ENCODE results near the gene DNAL1.
"Not testable (repeated sequence)": the region's sequence is repeated elsewhere in the genome, so short reads cannot be mapped to it uniquely, and the experiment has no call there.

Gene DNAL1

GRCh38 chr14:73644531-73645247 lies at the start of gene DNAL1:
TSS of gene DNAL1 (plus strand) at chr14:73644986. CDS start at chr14:73645040, 54 bp downstream.
- DNase-seq: peak; percentile 94

GRCh38 chr14:73599499-73599898 lies 45.3 kb upstream of the DNAL1 start:
- no peak for DNase-seq

GRCh38 chr14:73602994-73603393 lies 41.8 kb upstream of the DNAL1 start:
- DNase-seq: no peak

DNA sequence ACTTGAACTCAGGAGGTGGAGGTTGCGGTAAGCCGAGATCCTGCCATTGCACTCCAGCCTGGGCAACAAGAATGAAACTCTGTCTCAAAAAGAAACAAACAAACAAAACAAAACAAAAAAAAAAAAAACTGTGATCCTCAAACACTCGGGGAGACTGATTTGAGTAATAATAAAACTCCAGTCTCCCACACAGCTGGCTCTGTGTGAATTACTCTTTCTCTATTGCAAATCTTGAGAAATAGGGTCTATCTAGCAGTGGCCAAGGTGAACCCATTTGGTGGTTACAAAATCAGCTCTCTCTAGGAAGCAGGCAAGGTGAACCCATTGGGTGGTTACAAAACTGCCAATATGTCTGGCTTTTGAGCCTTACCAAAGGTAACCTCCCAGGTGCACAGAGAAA lies 38.5 kb upstream of the DNAL1 start:
- DNase-seq: no peak

GRCh38 chr14:73607241-73607640 lies 37.5 kb upstream of the DNAL1 start:
- DNase-seq: no peak

- DNase-seq: no peak
Observed at GRCh38 chr14:73610687-73611086, 34.1 kb upstream of the DNAL1 start.

GRCh38 chr14:73612339-73613045 lies 32.3 kb upstream of the DNAL1 start, which contains the start of gene ACOT6:
TSS of gene ACOT6 (plus strand) at chr14:73612517. CDS start at chr14:73612572, 55 bp downstream.
- DNase-seq: peak; percentile 53

DNA sequence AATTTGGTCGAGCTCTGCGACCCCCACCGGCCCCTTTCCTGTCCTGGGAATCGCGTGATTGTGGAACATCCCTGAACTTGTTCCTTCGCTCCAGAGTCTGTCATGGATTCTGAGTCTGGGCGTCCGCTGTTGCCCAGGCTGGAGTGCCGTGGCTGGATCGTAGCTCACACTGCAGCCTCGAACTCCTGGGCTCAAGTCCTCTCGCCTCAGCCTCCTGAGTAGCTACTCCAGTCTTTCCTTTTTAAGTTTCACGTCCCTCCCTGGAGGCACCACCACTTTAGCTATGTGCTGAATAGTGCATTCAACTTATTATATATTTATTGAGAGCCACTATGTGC lies 31.8 kb upstream of the DNAL1 start:
- DNase-seq: peak; percentile 20

GRCh38 chr14:73613419-73613963 lies 31.3 kb upstream of the DNAL1 start:
- DNase-seq: no peak

- DNase-seq: no peak
Observed at GRCh38 chr14:73616831-73617230, 28.0 kb upstream of the DNAL1 start.

DNA sequence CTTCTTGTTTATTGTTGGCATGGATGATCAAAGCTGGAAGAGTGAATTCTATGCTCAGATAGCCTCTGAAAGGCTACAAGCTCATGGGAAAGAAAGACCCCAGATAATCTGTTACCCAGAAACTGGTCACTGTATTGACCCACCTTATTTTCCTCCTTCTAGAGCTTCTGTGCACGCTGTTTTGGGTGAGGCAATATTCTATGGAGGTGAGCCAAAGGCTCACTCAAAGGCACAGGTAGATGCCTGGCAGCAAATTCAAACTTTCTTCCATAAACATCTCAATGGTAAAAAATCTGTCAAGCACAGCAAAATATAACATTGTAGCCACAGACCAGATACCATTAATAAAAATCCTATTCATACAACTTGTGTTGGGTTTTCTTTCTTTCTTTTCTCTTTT lies 25.3 kb upstream of the DNAL1 start:
- DNase-seq: no peak

GRCh38 chr14:73620268-73620667 lies 24.5 kb upstream of the DNAL1 start:
- no peak for DNase-seq

- no peak for DNase-seq
Observed at GRCh38 chr14:73623504-73624054, 21.2 kb upstream of the DNAL1 start.

GRCh38 chr14:73625706-73626105 lies 19.1 kb upstream of the DNAL1 start:
- DNase-seq: no peak

DNA sequence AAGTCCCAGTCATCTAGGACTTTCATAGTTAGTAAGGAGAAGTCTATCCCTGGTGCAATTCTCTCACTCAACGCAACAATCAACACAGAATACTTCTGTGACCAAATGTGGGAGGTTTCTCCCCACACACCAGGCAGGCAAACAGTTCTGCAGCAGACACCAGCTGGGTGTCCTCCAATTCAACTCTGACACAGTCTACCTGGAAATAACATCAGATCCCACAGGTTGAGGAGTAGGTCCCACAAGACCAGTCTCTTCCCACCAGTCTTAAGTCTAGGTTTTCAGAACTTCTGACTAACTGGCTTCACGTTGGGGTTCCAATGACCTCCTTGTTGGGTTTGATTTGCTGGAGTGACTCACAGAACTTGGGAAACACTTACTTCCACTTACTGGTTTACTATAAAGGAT lies 17.6 kb upstream of the DNAL1 start:
- no peak for DNase-seq

DNA sequence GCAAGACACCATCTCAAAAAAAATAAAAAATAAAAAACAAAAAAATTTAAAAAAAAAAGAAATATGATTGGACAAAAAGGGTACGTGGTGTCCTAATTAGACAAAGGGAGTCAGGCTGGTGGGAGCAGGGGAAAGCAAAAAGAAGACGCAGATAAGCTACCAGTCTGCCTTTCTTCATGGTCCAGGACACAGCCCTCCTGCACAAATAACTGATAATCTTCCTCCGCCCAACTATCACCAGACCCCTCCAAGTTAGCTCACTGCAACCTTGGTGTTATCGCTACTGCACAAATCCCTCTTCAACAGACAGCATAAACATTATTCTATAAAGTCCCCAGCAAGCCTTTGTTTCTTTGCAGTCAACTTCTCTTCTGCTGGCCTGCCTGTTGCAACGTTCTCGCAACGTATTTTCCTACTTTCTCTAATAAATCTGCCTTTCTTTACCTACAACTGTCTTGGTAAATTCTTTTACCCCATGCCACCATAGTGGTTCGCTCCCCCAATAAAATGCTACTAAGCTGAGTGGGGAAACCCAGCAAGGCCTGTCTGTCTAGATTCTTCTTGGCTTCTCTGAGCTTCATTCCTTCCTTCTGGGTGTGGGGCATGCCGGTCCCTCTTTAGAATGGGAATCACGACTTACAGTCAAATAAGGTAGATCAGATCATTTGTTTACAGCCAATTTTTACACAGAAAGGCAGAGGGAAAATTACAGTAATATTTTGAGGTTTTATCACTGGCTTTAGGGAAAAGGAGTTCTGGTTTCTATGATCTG lies 14.6 kb upstream of the DNAL1 start:
- DNase-seq: no peak

GRCh38 chr14:73633116-73634010 lies 11.4 kb upstream of the DNAL1 start:
- DNase-seq: peak; percentile 65

GRCh38 chr14:73634011-73634833 lies 10.6 kb upstream of the DNAL1 start:
- peak; percentile 46 for DNase-seq

GRCh38 chr14:73636355-73636754 lies 8.4 kb upstream of the DNAL1 start:
- DNase-seq: not testable (repeated sequence)

DNA sequence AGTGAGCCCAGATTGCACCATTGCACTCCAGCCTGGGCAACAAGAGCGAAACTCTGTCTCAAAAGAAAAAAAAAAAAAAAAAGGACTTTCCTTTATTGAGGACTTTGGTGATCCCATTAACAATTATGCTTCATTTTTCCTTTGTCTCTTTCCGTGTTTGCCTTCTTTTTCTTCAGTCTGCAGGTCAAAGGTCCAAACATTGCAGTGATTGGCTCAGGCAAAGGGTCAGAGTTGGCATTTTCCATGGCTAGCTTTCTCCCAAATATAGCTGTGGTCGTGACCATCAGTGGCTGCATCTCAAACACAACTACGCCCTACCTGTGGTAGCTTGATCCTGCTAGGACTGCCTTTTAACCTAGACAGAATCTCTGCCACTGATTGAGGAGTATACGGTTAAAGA lies 7.0 kb upstream of the DNAL1 start:
- DNase-seq: no peak

DNA sequence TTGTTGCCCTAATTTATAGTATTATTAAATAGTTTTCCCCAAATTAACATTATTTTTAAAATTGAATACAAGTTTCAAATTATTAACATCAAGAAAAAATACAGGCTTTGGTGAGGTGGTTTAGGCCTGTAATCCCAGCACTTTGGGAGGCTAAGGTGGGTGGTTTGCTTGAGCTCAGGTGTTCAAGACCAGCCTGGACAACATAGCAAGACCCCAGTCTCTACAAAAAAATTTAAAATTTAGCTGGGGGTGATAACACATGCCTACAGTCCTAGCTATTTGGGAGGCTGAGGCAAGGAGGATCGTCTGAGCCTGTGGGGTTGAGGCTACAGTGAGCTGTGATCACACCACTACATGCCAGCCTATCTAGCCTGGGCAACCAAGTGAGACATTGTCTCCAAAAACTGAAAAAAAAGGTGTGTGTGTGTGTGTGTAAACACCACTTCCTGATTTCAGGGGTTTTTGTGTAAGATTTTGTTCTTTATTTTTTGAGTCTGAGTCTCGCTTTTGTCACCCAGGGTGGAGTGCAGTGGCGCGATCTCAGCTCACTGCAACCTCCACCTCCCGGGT lies 3.9 kb upstream of the DNAL1 start:
- no peak for DNase-seq

Data from NCI-H1105 treated with DMSO at 0.1 percent for 48 hours (cell line).